Neural progenitor cell (in vitro differentiated cells): ENCODE results near the gene MYO1F.

ENCODE experiments used
- EZH2 ChIP-seq: fragments of 200-600 bp; sonication (generic); IDR thresholded peaks from 2 replicates; pipeline ENCODE4 v1.6.1; 2017; ENCODE audit warnings: antibody characterized with exemption, mild to moderate bottlenecking, moderate library complexity
- EZH2phosphoT487 ChIP-seq: fragments of 200-600 bp; sonication (generic); IDR thresholded peaks from 2 replicates; pipeline ENCODE4 v1.6.1; 2017; ENCODE audit warnings: antibody characterized with exemption
- TF ChIP-seq, protein P1 (sequence below): fragments of 200-600 bp; sonication (generic); IDR thresholded peaks from 2 replicates; pipeline ENCODE4 v1.5.1; 2017; ENCODE audit warnings: antibody characterized with exemption, mild to moderate bottlenecking

GRCh38 chr19:8481201-8481600 lies 96.0 kb downstream of the MYO1F start:
- TF ChIP-seq, protein P1, sequence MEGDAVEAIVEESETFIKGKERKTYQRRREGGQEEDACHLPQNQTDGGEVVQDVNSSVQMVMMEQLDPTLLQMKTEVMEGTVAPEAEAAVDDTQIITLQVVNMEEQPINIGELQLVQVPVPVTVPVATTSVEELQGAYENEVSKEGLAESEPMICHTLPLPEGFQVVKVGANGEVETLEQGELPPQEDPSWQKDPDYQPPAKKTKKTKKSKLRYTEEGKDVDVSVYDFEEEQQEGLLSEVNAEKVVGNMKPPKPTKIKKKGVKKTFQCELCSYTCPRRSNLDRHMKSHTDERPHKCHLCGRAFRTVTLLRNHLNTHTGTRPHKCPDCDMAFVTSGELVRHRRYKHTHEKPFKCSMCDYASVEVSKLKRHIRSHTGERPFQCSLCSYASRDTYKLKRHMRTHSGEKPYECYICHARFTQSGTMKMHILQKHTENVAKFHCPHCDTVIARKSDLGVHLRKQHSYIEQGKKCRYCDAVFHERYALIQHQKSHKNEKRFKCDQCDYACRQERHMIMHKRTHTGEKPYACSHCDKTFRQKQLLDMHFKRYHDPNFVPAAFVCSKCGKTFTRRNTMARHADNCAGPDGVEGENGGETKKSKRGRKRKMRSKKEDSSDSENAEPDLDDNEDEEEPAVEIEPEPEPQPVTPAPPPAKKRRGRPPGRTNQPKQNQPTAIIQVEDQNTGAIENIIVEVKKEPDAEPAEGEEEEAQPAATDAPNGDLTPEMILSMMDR = no peak
- TF ChIP-seq EZH2 (no peak), EZH2phosphoT487 (no peak)
